Thymus (tissue), 11 donors: ENCODE data around the gene VOPP1. TPM values are rescaled to one million over a fixed set of nuclear protein-coding genes. Genes with fewer than 3 reads are reported as not detected.
"Not testable (repeated sequence)": the region's sequence is repeated elsewhere in the genome, so short reads cannot be mapped to it uniquely, and the experiment has no call there.

Source experiments
- DNase-seq, 9 donors: peaks; one replicate each; pipeline ENCODE4 v3.0.0-alpha.2; 2013; ENCODE audit warnings: low spot score in 9 of 9, low read depth in 6 of 9, missing footprints in 1 of 9
- H3K27ac ChIP-seq, 2 donors: one replicate each; pipeline ENCODE4 v1.5.1; 2013; ENCODE audit warnings: control low read depth in 1 of 2, low read depth in 1 of 2, low read length in 1 of 2, mild to moderate bottlenecking in 1 of 2, moderate library complexity in 1 of 2
- H3K27me3 ChIP-seq, 2 donors: one replicate each; pipeline ENCODE4 v1.5.1; 2013; ENCODE audit warnings: low read length in 1 of 2; ENCODE audit not compliant: control insufficient read depth in 2 of 2, insufficient read depth in 1 of 2
- H3K36me3 ChIP-seq, 2 donors: one replicate each; pipeline ENCODE4 v1.5.1; 2013; ENCODE audit warnings: low read length in 1 of 2, mild to moderate bottlenecking in 1 of 2, moderate library complexity in 1 of 2; ENCODE audit not compliant: control insufficient read depth in 2 of 2, insufficient read depth in 2 of 2
- H3K4me1 ChIP-seq, 2 donors: one replicate each; pipeline ENCODE4 v1.5.1; 2013; ENCODE audit warnings: low read length in 2 of 2; ENCODE audit not compliant: control insufficient read depth in 2 of 2, insufficient read depth in 2 of 2
- H3K4me3 ChIP-seq, 2 donors: one replicate each; pipeline ENCODE4 v1.5.1; 2013; ENCODE audit warnings: low read length in 2 of 2, control low read depth in 1 of 2, mild to moderate bottlenecking in 1 of 2
- H3K9me3 ChIP-seq, 2 donors: one replicate each; pipeline ENCODE4 v1.5.1; 2013; ENCODE audit warnings: low read length in 1 of 2, mild to moderate bottlenecking in 1 of 2; ENCODE audit not compliant: control insufficient read depth in 2 of 2, insufficient read depth in 1 of 2
- WGBS: extraction: QIAGEN DNeasy Blood & Tissue Kit; methylation state at CpG from one replicate; pipeline ENCODE4 v1.1.7; 2013; 5-methylcytosine and 5-hydroxymethylcytosine counted together
- polyA plus RNA-seq: library from polyadenylated mRNA; stranded (reverse); fragments of 200-250 nt; gene quantifications from one replicate; pipeline ENCODE4 v1.2.3, GENCODE V29; 2013
- total RNA-seq: library from RNA; stranded (reverse); fragments of 120-200 nt; gene quantifications from one replicate; pipeline ENCODE4 v1.2.4, GENCODE V29; 2013
- donor health status: healthy.

The VOPP1 gene
- total and polyA plus RNA-seq, 2 donors, result 61.9 to 91.6 TPM

- peaks cover 0 to 6% of the 10 kb centered on the region in 2 donors for H3K9me3 ChIP-seq
- DNase-seq, result no peak
- peaks cover 51 to 73% of the 10 kb centered on the region in 2 donors for H3K4me1 ChIP-seq
- WGBS, result 95% methylated on average over 13 of the region's 13 CpGs
- H3K4me3 ChIP-seq, result no peak overlapping the region
- no peak overlapping the region for H3K27ac ChIP-seq
- H3K27me3 ChIP-seq, result no peaks in the 10 kb centered on the region
- H3K36me3 ChIP-seq, result peaks cover 25 to 44% of the 10 kb centered on the region in 2 donors
These were observed 94.4 kb downstream of the VOPP1 start for GRCh38 chr7:55477781-55478374.

- WGBS, result 96% methylated on average over 19 of the region's 19 CpGs
- H3K4me1 ChIP-seq, result peaks cover 52 to 69% of the 10 kb centered on the region in 2 donors
- H3K9me3 ChIP-seq, result peaks cover 0 to 6% of the 10 kb centered on the region in 2 donors
- no peak for DNase-seq
- H3K36me3 ChIP-seq, result peaks cover 26 to 42% of the 10 kb centered on the region in 2 donors
- H3K4me3 ChIP-seq, result no peak overlapping the region
- H3K27ac ChIP-seq, result peak overlapping the region; percentile 32 to 61
- H3K27me3 ChIP-seq, result no peaks in the 10 kb centered on the region
These were observed 95.2 kb downstream of the VOPP1 start for GRCh38 chr7:55476852-55477780.

DNA sequence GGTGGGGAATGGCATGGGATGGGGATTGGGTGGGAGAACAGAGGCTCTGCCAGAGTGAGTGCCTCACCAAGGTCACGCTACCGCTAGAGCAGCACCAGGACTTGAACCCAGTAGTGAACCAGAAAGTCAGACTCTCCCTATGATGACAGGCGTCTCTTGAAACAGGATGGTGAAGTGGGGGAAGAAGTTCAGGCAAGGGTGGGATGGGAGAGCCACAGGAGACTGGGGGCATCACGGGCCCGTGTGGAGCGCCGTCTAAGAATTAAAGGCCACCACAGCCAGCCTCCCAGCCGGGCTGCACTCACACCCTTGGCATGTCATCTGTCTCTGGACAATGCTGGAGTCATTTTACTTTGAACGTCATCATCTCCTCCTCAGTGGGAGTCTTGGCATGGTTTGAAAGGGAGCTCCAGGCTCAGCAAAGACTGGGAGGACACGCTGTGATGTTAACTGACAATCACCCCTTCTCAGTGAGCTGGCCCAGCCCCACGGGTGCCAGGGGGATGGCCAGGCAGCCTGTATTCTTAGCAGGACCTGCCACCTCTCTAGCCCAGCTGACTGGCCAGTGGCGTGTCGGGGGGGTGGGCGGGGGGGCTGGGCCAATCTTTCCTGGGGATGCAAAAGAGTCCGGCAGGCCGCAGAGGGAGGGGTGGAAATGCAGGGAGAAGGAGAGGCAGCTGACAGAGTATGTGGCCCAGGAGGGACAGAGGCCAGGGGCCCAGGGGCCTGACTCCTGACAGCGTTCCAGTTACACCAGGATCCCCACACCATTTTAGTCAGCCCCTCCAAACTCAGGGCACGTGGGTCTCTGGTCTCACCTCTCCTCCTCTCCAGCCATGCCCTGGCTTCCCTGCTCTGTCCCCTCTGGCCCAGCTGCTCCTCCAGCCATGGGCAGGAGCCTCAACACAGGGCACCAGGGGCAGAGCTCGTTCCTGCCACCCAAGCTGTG is 96.2 kb downstream of the VOPP1 start:
- Histone ChIP-seq H3K9me3 (peaks cover 0 to 6% of the 10 kb centered on the region in 2 donors), H3K27me3 (no peaks in the 10 kb centered on the region), H3K36me3 (peaks cover 25 to 40% of the 10 kb centered on the region in 2 donors), H3K4me3 (no peak overlapping the region), H3K4me1 (peaks cover 52 to 63% of the 10 kb centered on the region in 2 donors), H3K27ac (peak overlapping the region; percentile 9 to 95)
- 91% methylated on average over 19 of the region's 19 CpGs for WGBS
- DNase-seq, result no peak

GRCh38 chr7:55474944-55475854 is 97.1 kb downstream of the VOPP1 start:
- Histone ChIP-seq H3K27ac (peak overlapping the region; percentile 33 to 95), H3K36me3 (peaks cover 21 to 34% of the 10 kb centered on the region in 2 donors)

GRCh38 chr7:55473932-55474331 is 98.4 kb downstream of the VOPP1 start:
- Histone ChIP-seq H3K4me1 (peaks cover 56 to 78% of the 10 kb centered on the region in 2 donors), H3K27ac (peak overlapping the region; percentile 81 to 95)
- WGBS, result 24% methylated on average over 10 of the region's 10 CpGs

More at GRCh38 chr7:55474944-55475854, 97.1 kb downstream of the VOPP1 start:
- 89% methylated on average over 22 of the region's 22 CpGs for WGBS
- no peaks in the 10 kb centered on the region for H3K27me3 ChIP-seq
- no peak overlapping the region for H3K4me3 ChIP-seq
- H3K4me1 ChIP-seq, result peaks cover 52 to 66% of the 10 kb centered on the region in 2 donors
- H3K9me3 ChIP-seq, result peaks cover 0 to 6% of the 10 kb centered on the region in 2 donors
- peak in 2 of 9 donors; percentile 57 to 82 for DNase-seq

GRCh38 chr7:55472928-55473725 is 99.2 kb downstream of the VOPP1 start:
- WGBS, result 90% methylated on average over 25 of the region's 25 CpGs
- Histone ChIP-seq H3K27ac (peak overlapping the region; percentile 81 to 95), H3K4me1 (peaks cover 58 to 79% of the 10 kb centered on the region in 2 donors), H3K9me3 (peaks cover 0 to 9% of the 10 kb centered on the region in 2 donors), H3K4me3 (no peak overlapping the region), H3K27me3 (no peaks in the 10 kb centered on the region), H3K36me3 (peaks cover 21 to 37% of the 10 kb centered on the region in 2 donors)
- DNase-seq, result no peak

More at GRCh38 chr7:55473932-55474331, 98.4 kb downstream of the VOPP1 start:
- H3K4me3 ChIP-seq, result no peak overlapping the region
- H3K27me3 ChIP-seq, result no peaks in the 10 kb centered on the region
- peak in 8 of 9 donors; percentile 65 to 94 (median 84) for DNase-seq
- H3K36me3 ChIP-seq, result peaks cover 21 to 38% of the 10 kb centered on the region in 2 donors
- peaks cover 0 to 6% of the 10 kb centered on the region in 2 donors for H3K9me3 ChIP-seq

- peaks cover 16 to 32% of the 10 kb centered on the region in 2 donors for H3K36me3 ChIP-seq
These were observed 99.9 kb downstream of the VOPP1 start for GRCh38 chr7:55472406-55472805.

More at GRCh38 chr7:55472406-55472805, 99.9 kb downstream of the VOPP1 start:
- not testable (repeated sequence) for H3K27me3 ChIP-seq, H3K9me3 ChIP-seq, H3K4me3 ChIP-seq, H3K27ac ChIP-seq, DNase-seq
- 95% methylated on average over 6 of the region's 14 CpGs for WGBS
- peaks cover 57 to 79% of the 10 kb centered on the region in 2 donors for H3K4me1 ChIP-seq
